Measurements from ENCODE around the gene FER.

Gene FER

GRCh38 chr5:109173036-109173794 is 425.5 kb downstream of the FER start:
- Histone ChIP-seq H3K36me3 (no peaks in the 10 kb centered on the region; the same call in 1 of the 2 replicates), H3K27ac (no peak overlapping the region), H3K27me3 (ENCODE audit: insufficient read depth, low read depth, severe bottlenecking) (no peaks in the 10 kb centered on the region), H3K4me3 (ENCODE audit: low read depth, low read length) (no peak overlapping the region), H3K9me3 (ENCODE audit: severe bottlenecking) (no peaks in the 10 kb centered on the region)
- no peak for DNase-seq
- no peak for TF ChIP-seq CTCF (IDR thresholded peaks at IDR 0.05; ENCODE audit: low read depth, low read length)

DNA sequence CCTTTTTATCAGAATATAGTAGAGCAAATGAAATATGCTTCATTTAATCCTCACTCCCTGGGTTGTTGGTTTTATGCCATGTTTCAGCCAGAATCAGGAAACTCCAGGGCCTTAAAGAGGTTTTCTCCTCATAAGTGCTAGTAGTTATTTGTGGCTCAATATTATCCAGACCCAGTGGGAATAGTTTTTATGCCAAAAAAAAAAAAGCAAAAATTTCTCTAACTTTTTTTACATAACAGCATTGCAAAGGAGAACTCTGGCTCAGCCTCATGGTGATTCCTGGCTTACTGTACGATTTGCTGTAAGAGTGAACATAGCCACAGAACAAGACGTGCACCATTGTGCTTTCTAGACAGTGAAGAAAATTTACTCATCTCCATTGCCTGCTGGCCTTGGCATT is 429.5 kb downstream of the FER start:
- no peak for TF ChIP-seq CTCF (IDR thresholded peaks at IDR 0.05; ENCODE audit: low read depth, low read length)
- H3K27ac ChIP-seq: no peak overlapping the region
- no peak for DNase-seq
- no peaks in the 10 kb centered on the region for H3K9me3 ChIP-seq (ENCODE audit: severe bottlenecking)
- H3K4me3 ChIP-seq (ENCODE audit: low read depth, low read length): no peak overlapping the region
- H3K27me3 ChIP-seq (ENCODE audit: insufficient read depth, low read depth, severe bottlenecking): no peaks in the 10 kb centered on the region
- H3K36me3 ChIP-seq: no peaks in the 10 kb centered on the region

DNA sequence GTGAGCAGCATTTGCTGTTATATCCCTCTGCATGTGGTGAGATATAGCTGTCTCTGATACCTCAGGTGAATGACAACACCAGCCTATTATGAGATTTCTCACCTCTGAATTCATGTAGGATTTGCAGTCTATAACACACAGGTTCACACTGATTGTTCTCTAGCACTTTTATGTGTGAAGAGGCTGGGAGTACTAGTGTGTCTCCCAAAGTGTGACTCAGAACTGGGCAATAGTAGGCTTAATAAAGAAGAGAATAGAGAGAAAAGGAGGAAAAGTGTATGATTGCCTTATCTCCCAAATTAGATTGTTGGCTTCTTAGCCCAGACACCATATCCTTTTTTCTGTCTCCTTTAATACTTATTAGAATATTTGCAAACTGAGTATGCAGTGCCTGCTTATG is 430.1 kb downstream of the FER start:
- Histone ChIP-seq H3K27ac (no peak overlapping the region), H3K27me3 (ENCODE audit: insufficient read depth, low read depth, severe bottlenecking) (no peaks in the 10 kb centered on the region), H3K4me3 (ENCODE audit: low read depth, low read length) (no peak overlapping the region), H3K36me3 (no peaks in the 10 kb centered on the region), H3K9me3 (ENCODE audit: severe bottlenecking) (no peaks in the 10 kb centered on the region)
- DNase-seq: no peak
- TF ChIP-seq CTCF (IDR thresholded peaks at IDR 0.05; ENCODE audit: low read depth, low read length): no peak

DNA sequence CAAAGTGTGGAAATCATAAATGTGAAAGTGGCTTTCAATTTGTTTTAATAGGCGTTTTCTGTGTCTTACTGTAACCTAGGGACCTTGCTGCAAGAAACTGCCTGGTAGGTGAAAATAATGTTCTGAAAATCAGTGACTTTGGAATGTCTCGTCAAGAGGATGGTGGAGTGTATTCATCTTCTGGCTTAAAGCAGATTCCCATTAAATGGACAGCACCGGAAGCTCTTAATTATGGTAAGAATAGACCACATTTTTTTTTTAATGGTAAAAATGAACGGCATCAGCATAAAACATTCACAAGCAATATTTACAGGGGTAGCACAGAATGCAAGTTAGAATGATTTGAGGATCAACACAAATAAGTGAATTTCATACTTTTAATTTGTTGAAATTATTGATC is 433.0 kb downstream of the FER start:
- H3K27ac ChIP-seq: no peak overlapping the region
- no peaks in the 10 kb centered on the region for H3K9me3 ChIP-seq (ENCODE audit: severe bottlenecking)
- TF ChIP-seq CTCF (IDR thresholded peaks at IDR 0.05; ENCODE audit: low read depth, low read length): no peak
- no peak for DNase-seq
- H3K27me3 ChIP-seq (ENCODE audit: insufficient read depth, low read depth, severe bottlenecking): no peaks in the 10 kb centered on the region
- H3K4me3 ChIP-seq (ENCODE audit: low read depth, low read length): no peak overlapping the region
- H3K36me3 ChIP-seq: no peaks in the 10 kb centered on the region

- Histone ChIP-seq H3K36me3 (peaks cover 5% of the 10 kb centered on the region), H3K9me3 (ENCODE audit: severe bottlenecking) (no peaks in the 10 kb centered on the region), H3K27ac (no peak overlapping the region), H3K27me3 (ENCODE audit: insufficient read depth, low read depth, severe bottlenecking) (no peaks in the 10 kb centered on the region), H3K4me3 (ENCODE audit: low read depth, low read length) (no peak overlapping the region)
- DNase-seq: no peak
- no peak for TF ChIP-seq CTCF (IDR thresholded peaks at IDR 0.05; ENCODE audit: low read depth, low read length)
Measured at GRCh38 chr5:109186759-109187158, 439.1 kb downstream of the FER start.

- H3K4me3 ChIP-seq (ENCODE audit: low read depth, low read length): no peak overlapping the region
- H3K9me3 ChIP-seq (ENCODE audit: severe bottlenecking): no peaks in the 10 kb centered on the region
- H3K27ac ChIP-seq: no peak overlapping the region
- H3K36me3 ChIP-seq: peaks cover 5% of the 10 kb centered on the region
- H3K27me3 ChIP-seq (ENCODE audit: insufficient read depth, low read depth, severe bottlenecking): no peaks in the 10 kb centered on the region
- DNase-seq: no peak
- TF ChIP-seq CTCF (IDR thresholded peaks at IDR 0.05; ENCODE audit: low read depth, low read length): no peak
Measured at GRCh38 chr5:109191153-109191558, 443.5 kb downstream of the FER start.
